T-helper 17 cell (primary cell): ENCODE measurements around the gene SPTBN1. TPM values are rescaled to one million over a fixed set of nuclear protein-coding genes. Genes with fewer than 3 reads are reported as not detected.
"Not testable (repeated sequence)": the region's sequence is repeated elsewhere in the genome, so short reads cannot be mapped to it uniquely, and the experiment has no call there.

Source experiments
- ATAC-seq: fragments of 150-1000 bp; cut with Tn5 transposase; 2 replicates; pipeline ENCODE4 v1.10.0; 2021; ENCODE audit warnings: mild to moderate bottlenecking, moderate library complexity
- DNase-seq, 3 donors: peaks; one replicate each; pipeline versions ENCODE4 v3.0.0 to v3.0.0-alpha.2; 2020 to 2021
- H3K9me3 ChIP-seq: one replicate; pipeline ENCODE4 v1.7.0; 2013; ENCODE audit warnings: low read length, mild to moderate bottlenecking; ENCODE audit not compliant: control insufficient read depth, poor library complexity, severe bottlenecking
- H3K27ac Mint-ChIP-seq: one replicate; pipeline ENCODE4 v1.8.0; 2022; ENCODE audit warnings: mild to moderate bottlenecking, moderate library complexity, mixed read lengths
- H3K27me3 Mint-ChIP-seq: one replicate; pipeline ENCODE4 v1.8.0; 2022; ENCODE audit warnings: mixed read lengths
- H3K36me3 Mint-ChIP-seq: one replicate; pipeline ENCODE4 v1.8.0; 2022; ENCODE audit warnings: low read depth, mixed read lengths
- H3K4me1 Mint-ChIP-seq: one replicate; pipeline ENCODE4 v1.8.0; 2022; ENCODE audit warnings: mild to moderate bottlenecking, mixed read lengths
- H3K4me3 Mint-ChIP-seq: one replicate; pipeline ENCODE4 v1.8.0; 2022; ENCODE audit warnings: mild to moderate bottlenecking, moderate library complexity, mixed read lengths
- total RNA-seq, 4 donors: library from RNA in 2 of 4; stranded (reverse) in 2 of 4; gene quantifications; one replicate each; pipeline ENCODE4 v1.2.3 and lab custom pipeline; 2022 to 2026

SPTBN1 gene
- total RNA-seq, 2 donors from 2014 or later: 187 to 195 TPM

DNA sequence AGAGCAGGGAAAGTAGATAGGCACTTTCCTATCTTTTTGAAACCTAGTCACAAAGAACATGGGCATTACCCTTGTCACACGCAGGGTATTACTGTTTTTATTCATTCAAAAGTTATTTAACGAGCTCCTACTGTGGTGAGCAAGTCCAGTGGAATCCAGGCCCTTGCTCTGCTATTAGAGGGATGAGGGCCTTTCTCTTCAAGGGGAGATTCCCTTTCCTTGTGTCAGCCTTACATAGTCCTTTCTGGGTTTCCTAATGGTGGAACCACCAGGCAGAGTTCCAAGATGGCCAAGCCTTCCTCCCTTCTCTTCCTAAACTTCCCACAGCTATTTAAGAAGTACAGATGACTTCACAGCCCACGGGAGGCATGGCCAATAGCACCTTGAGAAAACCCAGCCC is 64.6 kb downstream of the SPTBN1 start:
- ATAC-seq: no peak
- Mint-ChIP-seq H3K36me3 (peaks cover 7% of the 10 kb centered on the region), H3K27ac (no peak overlapping the region), H3K4me3 (no peak overlapping the region), H3K4me1 (peaks cover 3% of the 10 kb centered on the region), H3K27me3 (peaks cover 29% of the 10 kb centered on the region)
- no peaks in the 10 kb centered on the region for H3K9me3 ChIP-seq
- DNase-seq: no peak

DNA sequence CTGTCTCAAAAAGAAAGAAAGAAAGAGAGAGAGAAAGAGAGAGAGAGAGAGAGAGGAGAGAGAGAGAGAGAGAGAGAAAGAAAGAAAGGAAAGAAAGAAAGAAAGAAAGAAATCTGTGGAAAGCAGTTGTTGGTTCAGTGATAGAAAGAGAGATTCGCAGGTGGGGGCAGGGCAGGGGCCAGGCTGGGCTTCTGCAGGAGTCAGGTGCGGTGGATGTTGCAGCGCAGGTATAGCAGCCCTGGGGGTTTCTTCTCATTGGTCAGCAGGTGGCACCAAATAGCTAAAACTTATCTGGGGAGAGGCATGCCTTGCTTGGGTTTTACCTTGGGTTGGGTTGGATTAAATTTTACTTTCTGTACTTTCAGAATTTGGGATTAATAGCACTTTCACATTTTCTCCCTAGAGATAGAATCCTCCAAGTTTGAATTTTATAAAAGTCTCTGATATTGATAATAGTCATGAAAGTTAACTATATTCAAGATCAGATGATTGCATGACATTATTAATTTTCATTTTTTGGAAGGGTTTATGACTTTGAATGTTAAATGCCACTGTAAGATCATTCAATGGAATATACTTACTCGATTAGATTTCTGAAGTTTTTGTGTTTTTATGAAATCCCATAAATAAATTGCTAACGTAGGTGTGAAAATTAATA is 66.6 kb downstream of the SPTBN1 start:
- H3K4me3 Mint-ChIP-seq: peak overlapping the region; percentile 83
- H3K36me3 Mint-ChIP-seq: peaks cover 7% of the 10 kb centered on the region
- DNase-seq (peak; percentile 33 to 54 (median 42)), ATAC-seq (peak; percentile 100)
- peaks cover 24% of the 10 kb centered on the region for H3K27me3 Mint-ChIP-seq
- peak overlapping the region; percentile 93 for H3K27ac Mint-ChIP-seq
- no peaks in the 10 kb centered on the region for H3K9me3 ChIP-seq
- peaks cover 3% of the 10 kb centered on the region for H3K4me1 Mint-ChIP-seq

DNA sequence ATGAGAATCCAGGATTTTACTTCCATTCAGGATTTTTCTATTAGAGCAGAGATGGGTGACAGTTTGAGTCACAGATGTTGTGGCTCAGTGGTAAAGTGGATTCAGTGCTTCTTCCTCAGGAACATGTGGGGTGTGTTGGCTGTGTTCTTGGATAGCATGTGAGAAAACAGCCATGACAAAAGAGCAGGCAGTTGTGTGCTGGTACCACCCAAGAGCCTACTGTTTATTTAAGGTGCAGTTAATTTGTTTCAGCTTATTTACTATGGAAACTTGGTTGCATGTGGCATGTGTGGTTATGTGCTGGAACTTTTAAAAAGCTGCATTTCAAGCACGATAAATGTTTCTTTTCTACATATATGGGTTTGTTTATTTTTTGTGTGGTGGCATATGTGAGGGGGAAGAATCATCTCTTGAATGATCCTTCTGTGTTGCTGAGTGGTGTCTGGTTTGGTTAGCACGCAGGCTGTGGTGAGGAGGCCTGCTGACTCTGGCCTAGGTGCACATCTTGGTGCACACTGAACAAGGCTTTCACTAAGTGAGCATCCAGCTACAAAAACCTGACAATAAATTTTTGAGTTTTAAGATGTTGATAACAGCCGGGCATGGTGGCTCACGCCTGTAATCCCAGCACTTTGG is 67.3 kb downstream of the SPTBN1 start:
- peak overlapping the region; percentile 27 for H3K27ac Mint-ChIP-seq

DNA sequence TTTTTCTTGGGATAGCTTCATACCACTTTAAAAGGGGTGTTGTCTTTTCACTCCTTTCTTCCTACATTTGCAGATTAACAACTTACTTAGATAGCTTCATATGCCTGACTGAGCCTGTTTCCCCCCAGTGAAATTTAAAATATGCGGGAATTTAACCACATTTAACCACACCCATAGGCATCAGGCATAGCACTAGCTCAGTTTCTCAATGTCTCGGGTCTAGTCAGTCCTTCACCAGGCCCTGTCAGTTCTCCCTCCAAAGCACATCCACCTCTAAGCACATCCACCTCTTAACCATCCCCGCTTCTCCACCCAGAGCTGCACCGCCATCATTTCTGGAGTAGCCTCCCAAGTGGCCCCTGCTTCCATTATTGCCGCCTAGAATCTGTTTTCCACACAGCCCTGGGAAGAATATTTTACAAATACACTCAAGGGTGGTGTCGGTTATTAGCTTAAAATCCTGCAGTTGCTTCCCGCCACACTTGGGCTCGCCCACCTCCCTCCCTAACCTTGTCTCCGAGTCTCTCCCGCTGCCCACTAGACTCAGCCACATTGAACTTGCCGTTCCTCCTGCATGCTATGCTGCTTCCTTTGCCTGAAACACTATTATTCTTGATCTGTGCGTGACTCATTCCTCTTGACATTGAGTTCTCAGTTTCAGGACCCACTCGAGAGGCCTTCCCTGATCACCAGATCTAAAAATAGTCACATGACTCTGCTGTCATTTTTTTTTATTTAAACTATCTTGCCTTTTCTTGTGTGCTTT is 68.3 kb downstream of the SPTBN1 start:
- DNase-seq (no peak), ATAC-seq (no peak)
- no peak overlapping the region for H3K4me3 Mint-ChIP-seq
- no peaks in the 10 kb centered on the region for H3K9me3 ChIP-seq
- peaks cover 3% of the 10 kb centered on the region for H3K36me3 Mint-ChIP-seq
- H3K27ac Mint-ChIP-seq: peak overlapping the region; percentile 27
- peaks cover 18% of the 10 kb centered on the region for H3K27me3 Mint-ChIP-seq
- H3K4me1 Mint-ChIP-seq: peaks cover 5% of the 10 kb centered on the region

More for the DNA sequence above, 67.3 kb downstream of the SPTBN1 start:
- Mint-ChIP-seq H3K36me3 (peaks cover 7% of the 10 kb centered on the region), H3K4me1 (peaks cover 3% of the 10 kb centered on the region), H3K27me3 (peaks cover 24% of the 10 kb centered on the region), H3K4me3 (no peak overlapping the region)
- no peak for DNase-seq
- no peaks in the 10 kb centered on the region for H3K9me3 ChIP-seq
- ATAC-seq: no peak

DNA sequence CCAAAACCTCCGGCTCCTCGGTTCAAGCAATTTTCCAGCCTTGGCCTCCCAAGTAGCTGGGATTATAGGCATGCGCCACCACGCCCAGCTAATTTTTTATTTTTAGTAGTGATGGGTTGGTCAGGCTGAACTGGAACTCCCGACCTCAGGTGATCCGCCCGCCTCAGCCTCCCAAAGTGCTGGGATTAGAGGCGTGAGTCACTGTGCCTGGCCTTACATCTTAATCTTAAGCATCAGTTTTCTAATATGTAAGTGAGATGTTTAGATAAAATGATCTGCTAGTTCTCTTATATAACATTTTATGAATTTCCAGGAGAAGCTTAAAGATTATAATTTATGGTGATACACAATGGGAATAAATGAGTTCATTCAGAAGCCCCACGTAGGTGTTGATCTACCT is 69.2 kb downstream of the SPTBN1 start:
- H3K9me3 ChIP-seq: no peaks in the 10 kb centered on the region
- Mint-ChIP-seq H3K27me3 (peaks cover 9% of the 10 kb centered on the region), H3K27ac (no peak overlapping the region), H3K36me3 (no peaks in the 10 kb centered on the region), H3K4me3 (no peak overlapping the region), H3K4me1 (peaks cover 6% of the 10 kb centered on the region)
- DNase-seq (no peak), ATAC-seq (no peak)

DNA sequence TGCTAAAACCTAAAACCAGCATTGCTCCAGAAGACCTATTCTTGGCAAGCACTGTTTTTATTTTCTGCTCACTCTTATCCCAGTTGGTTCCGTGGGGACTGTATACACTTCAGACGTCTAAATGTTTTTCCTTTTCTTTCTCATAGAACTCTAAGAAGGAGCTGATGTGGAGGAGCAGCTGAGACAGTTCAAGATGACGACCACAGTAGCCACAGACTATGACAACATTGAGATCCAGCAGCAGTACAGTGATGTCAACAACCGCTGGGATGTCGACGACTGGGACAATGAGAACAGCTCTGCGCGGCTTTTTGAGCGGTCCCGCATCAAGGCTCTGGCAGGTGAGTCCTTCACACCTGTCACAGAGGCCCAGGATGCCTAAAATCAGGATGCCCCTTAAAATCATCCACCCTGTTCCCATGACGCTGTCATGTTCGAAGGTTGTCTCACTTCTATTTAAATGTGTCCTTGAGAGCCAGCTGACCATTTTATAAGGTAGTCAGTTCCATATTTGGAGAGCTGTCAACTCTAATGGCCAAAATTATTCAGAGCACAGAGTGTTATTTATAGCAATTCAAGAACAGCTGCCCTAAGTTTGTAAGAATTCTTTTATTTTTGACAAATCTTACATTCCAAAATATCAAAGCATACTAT is 70.2 kb downstream of the SPTBN1 start:
- no peaks in the 10 kb centered on the region for H3K9me3 ChIP-seq
- Mint-ChIP-seq H3K27ac (no peak overlapping the region), H3K27me3 (peaks cover 2% of the 10 kb centered on the region), H3K4me3 (no peak overlapping the region), H3K36me3 (no peaks in the 10 kb centered on the region), H3K4me1 (peaks cover 6% of the 10 kb centered on the region)
- DNase-seq: no peak
- no peak for ATAC-seq

DNA sequence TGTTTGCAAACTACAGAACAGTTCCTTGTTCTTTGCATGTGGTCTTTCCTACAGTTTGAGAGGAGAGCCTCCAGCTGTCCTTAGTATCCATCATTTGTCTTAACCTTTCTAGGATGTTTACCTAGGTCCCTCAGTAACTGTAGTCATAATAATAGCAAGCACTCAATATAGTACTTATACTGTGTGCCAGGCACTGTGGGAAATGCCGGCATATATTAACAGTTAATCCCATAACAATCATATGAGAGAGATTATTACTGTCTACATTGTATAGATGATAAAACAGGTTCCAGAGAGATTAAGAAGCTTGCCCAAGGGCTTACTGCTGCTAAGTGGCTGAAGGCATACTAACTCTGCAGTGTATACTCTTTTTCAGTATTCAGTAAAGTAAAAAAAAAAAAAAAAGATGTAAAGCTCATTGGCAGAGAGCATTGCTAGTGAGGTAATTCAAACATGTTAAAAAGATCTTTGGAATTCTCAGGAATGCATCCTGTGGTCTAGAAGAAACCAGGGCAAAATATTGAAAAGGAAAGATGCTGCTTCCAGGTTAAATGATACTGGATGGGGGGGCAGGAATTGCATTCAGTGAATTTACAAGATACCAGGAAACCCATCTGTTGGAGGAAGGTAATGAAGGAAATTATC is 72.3 kb downstream of the SPTBN1 start:
- peak overlapping the region; percentile 24 for H3K27ac Mint-ChIP-seq
- no peak for ATAC-seq
- no peaks in the 10 kb centered on the region for H3K36me3 Mint-ChIP-seq
- H3K4me1 Mint-ChIP-seq: peaks cover 6% of the 10 kb centered on the region
- no peaks in the 10 kb centered on the region for H3K9me3 ChIP-seq
- DNase-seq: no peak
- H3K27me3 Mint-ChIP-seq: no peaks in the 10 kb centered on the region
- H3K4me3 Mint-ChIP-seq: no peak overlapping the region

DNA sequence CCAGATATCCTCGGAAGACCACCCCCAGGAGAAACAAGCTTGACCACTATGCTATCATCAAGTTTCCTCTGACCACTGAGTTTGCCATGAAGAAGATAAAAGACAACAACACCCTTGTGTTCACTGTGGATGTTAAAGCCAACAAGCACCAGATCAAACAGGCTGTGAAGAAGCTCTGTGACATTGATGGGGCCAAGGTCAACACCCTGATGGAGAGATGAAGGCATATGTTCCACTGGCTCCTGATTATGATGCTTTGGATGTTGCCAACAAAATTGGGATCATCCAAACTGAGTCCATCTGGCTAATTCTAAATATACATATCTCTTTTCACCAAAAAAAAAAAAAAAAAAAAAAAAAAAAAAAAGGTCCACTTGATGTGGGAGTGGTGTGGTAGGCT is 73.4 kb downstream of the SPTBN1 start:
- not testable (repeated sequence) for H3K4me1 Mint-ChIP-seq, ATAC-seq

DNA sequence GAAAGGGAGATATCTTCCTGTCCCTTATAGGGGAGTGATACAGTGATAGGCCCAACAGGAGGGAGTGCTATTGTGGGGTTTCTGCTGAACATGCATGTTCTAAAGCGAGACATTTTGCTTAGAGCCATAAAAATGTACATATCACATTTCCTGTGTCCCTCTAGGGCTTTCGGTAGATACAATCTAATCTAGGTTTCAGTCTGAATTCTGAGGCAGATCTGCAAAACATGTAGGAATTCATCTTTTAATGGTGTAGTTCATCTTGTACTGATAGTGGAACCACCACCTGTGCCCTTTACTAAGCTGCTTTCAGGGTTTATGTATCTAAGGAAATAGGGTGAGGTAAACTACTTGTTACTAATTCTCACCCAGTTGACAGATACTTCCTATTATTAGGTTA is 73.8 kb downstream of the SPTBN1 start:
- no peak for ATAC-seq
- Mint-ChIP-seq H3K27me3 (peaks cover 6% of the 10 kb centered on the region), H3K4me1 (peaks cover 9% of the 10 kb centered on the region), H3K36me3 (peaks cover 2% of the 10 kb centered on the region), H3K4me3 (no peak overlapping the region), H3K27ac (no peak overlapping the region)
- no peak for DNase-seq
- no peaks in the 10 kb centered on the region for H3K9me3 ChIP-seq

More for the DNA sequence above, 73.4 kb downstream of the SPTBN1 start:
- H3K27me3 Mint-ChIP-seq, H3K36me3 Mint-ChIP-seq, H3K27ac Mint-ChIP-seq, H3K4me3 Mint-ChIP-seq, H3K9me3 ChIP-seq, DNase-seq: not testable (repeated sequence)

DNA sequence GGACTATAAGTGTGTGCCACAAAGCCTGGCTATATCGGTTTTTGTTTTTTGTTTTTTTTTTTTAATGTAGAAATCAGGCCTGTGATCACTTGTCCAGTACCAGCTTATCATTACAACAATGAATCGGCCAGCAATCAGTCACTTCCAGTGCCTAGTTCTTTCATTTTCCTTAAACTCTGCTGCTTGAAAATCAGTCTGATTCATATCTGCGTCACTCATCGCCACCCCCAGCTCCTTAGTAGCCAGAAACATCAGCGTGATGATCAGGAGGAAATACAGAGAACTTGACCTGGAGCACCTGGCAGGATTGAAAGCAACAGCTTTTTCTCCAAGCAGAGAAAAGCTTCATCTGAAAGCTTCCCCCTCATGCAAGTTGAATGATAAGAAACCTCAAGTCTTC is 75.4 kb downstream of the SPTBN1 start:
- no peak overlapping the region for H3K4me3 Mint-ChIP-seq

DNA sequence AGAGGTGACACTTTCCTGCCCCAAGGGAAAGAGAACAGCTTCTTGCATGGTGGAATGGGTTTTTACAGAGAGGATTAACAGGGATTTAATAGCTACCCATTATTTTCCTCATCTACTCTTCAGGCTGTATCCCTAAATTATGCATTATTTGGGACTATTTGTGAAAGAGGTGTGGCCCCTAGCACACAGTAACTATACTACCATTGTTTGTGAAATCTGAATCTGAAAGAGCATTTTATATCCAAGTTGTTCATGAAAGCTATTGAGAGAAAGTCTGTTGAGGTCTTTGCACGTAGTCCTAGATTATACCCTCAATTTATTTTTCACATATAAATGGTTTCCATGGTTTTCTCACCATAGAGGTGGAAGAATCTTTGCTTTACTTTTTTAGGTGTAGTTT is 78.1 kb downstream of the SPTBN1 start:
- no peak for ATAC-seq
- Mint-ChIP-seq H3K4me3 (no peak overlapping the region), H3K27ac (no peak overlapping the region), H3K36me3 (peaks cover 4% of the 10 kb centered on the region), H3K4me1 (peaks cover 9% of the 10 kb centered on the region), H3K27me3 (peaks cover 12% of the 10 kb centered on the region)
- no peak for DNase-seq
- H3K9me3 ChIP-seq: no peaks in the 10 kb centered on the region

More for the DNA sequence above, 75.4 kb downstream of the SPTBN1 start:
- DNase-seq (no peak), ATAC-seq (no peak)
- Mint-ChIP-seq H3K27ac (no peak overlapping the region), H3K4me1 (peaks cover 9% of the 10 kb centered on the region), H3K27me3 (peaks cover 12% of the 10 kb centered on the region), H3K36me3 (peaks cover 4% of the 10 kb centered on the region)
- no peaks in the 10 kb centered on the region for H3K9me3 ChIP-seq

DNA sequence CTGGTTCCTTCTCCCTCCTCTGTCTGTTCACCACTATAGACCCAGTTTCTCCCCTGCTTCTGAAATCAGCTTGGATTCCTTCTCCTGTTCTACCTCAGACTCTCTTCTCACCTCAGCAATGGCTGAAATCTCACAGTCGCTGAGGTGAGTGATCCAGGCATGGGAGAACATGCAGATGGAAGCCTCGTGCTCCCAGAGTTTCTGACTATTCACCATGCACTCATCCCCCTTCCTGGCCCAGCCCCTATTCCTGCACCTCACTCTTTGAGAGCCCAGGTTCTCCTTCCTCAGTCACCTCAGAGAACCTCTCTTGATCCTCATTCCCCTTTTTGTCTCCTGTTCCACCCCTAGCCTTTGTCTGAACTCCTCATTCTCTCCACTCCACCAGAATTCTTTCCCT is 78.5 kb downstream of the SPTBN1 start:
- Mint-ChIP-seq H3K4me3 (peak overlapping the region; percentile 10), H3K27me3 (peaks cover 12% of the 10 kb centered on the region), H3K36me3 (peaks cover 4% of the 10 kb centered on the region), H3K27ac (no peak overlapping the region), H3K4me1 (peaks cover 6% of the 10 kb centered on the region)
- no peaks in the 10 kb centered on the region for H3K9me3 ChIP-seq
- ATAC-seq (no peak), DNase-seq (no peak)
